ENCODE results near the gene NCCRP1. TPM values are rescaled to one million over a fixed set of nuclear protein-coding genes. Genes with fewer than 3 reads are reported as not detected.

The NCCRP1 gene
- total RNA-seq, 1 donor from 2014 or later: not detected

DNA sequence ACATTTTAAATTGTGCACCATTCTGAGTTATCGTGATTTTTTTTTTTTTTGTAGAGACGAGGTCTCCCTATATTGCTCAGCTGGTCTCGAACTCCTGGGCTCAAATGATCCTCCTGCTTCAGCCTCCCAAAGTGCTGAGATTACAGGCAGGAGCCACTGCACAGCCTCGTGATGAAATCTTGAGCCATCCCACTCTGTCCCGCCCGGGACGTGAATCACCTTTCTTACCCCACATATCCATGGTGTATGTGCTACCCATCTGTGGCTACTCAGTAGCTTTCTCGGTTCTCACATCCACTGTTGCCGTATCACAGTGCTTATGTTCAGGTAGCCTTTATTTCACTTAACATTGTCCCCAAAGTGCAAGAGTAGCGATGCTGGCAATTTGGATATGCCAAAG, 44.7 kb upstream of the NCCRP1 start:
- Mint-ChIP-seq H3K4me3 (ENCODE audit: unreplicated experiment) (no peak overlapping the region), H3K4me1 (ENCODE audit: low read depth) (peaks cover 3% of the 10 kb centered on the region), H3K27me3 (ENCODE audit: low read depth) (no peaks in the 10 kb centered on the region), H3K9me3 (ENCODE audit: low read depth) (peaks cover 3% of the 10 kb centered on the region), H3K36me3 (ENCODE audit: low read depth) (no peaks in the 10 kb centered on the region), H3K27ac (ENCODE audit: unreplicated experiment) (no peak overlapping the region)
- DNase-seq (ENCODE audit: low spot score): no peak
- TF ChIP-seq, protein P1, sequence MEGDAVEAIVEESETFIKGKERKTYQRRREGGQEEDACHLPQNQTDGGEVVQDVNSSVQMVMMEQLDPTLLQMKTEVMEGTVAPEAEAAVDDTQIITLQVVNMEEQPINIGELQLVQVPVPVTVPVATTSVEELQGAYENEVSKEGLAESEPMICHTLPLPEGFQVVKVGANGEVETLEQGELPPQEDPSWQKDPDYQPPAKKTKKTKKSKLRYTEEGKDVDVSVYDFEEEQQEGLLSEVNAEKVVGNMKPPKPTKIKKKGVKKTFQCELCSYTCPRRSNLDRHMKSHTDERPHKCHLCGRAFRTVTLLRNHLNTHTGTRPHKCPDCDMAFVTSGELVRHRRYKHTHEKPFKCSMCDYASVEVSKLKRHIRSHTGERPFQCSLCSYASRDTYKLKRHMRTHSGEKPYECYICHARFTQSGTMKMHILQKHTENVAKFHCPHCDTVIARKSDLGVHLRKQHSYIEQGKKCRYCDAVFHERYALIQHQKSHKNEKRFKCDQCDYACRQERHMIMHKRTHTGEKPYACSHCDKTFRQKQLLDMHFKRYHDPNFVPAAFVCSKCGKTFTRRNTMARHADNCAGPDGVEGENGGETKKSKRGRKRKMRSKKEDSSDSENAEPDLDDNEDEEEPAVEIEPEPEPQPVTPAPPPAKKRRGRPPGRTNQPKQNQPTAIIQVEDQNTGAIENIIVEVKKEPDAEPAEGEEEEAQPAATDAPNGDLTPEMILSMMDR (IDR thresholded peaks at IDR 0.05): no peak

DNA sequence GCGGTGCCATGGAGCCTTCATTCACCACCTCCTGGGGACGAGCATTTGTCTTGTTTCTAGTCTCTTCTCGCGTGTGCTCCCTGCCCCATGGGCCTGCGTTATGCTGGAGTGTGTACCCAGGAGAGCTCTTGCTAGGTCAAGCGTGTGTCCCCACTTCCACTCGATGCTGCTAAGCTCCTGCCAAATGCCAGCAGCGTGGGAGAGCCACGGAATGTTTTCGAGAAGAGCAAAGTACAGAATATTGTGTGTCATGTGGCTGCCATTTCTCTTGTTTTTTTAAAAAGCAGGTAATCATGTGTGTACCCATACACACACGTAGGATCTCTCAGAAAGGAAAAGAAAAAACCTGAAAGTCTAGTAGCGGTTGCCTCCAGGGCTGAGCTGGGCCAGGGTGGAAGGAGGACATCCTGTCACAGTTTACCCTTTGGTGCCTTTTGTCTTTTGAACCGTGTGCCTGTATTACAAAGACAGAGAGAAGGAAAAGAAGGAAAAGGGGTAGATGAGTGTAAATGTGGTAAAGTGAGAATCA, 42.6 kb upstream of the NCCRP1 start:
- no peak overlapping the region for H3K27ac Mint-ChIP-seq (ENCODE audit: unreplicated experiment)
- no peaks in the 10 kb centered on the region for H3K36me3 Mint-ChIP-seq (ENCODE audit: low read depth)
- TF ChIP-seq, protein P1 (IDR thresholded peaks at IDR 0.05): no peak
- no peak overlapping the region for H3K4me3 Mint-ChIP-seq (ENCODE audit: unreplicated experiment)
- no peak for DNase-seq (ENCODE audit: low spot score)
- no peaks in the 10 kb centered on the region for H3K27me3 Mint-ChIP-seq (ENCODE audit: low read depth)
- H3K4me1 Mint-ChIP-seq (ENCODE audit: low read depth): peaks cover 15% of the 10 kb centered on the region
- H3K9me3 Mint-ChIP-seq (ENCODE audit: low read depth): no peaks in the 10 kb centered on the region

DNA sequence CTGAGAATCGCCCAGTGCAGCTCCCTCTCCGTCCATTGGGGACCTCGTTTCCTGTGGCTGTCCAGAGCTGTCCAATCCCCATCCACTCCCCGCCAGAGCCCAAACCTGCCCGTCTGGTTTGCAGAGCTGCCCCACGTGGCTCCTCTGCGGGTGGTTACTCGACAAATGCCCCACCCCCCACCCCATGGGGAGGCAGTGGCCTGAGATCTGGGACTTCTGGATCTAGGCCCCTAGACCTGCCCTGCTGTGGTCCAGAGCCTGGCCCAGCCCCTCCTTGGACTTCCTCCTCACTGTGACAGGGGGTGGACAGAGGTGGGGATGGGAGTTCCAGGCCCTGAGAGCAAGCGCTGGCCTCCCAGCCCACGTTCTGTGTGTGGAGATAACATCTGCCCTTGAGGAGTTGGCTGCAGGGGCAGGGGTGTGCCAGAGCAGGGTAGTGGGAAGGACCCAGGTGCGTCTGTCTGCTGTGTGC, 42.1 kb upstream of the NCCRP1 start:
- Mint-ChIP-seq H3K4me1 (ENCODE audit: low read depth) (peaks cover 15% of the 10 kb centered on the region), H3K9me3 (ENCODE audit: low read depth) (no peaks in the 10 kb centered on the region), H3K36me3 (ENCODE audit: low read depth) (no peaks in the 10 kb centered on the region), H3K27ac (ENCODE audit: unreplicated experiment) (no peak overlapping the region), H3K4me3 (ENCODE audit: unreplicated experiment) (no peak overlapping the region), H3K27me3 (ENCODE audit: low read depth) (no peaks in the 10 kb centered on the region)
- DNase-seq (ENCODE audit: low spot score): no peak
- TF ChIP-seq, protein P1 (IDR thresholded peaks at IDR 0.05): no peak

DNA sequence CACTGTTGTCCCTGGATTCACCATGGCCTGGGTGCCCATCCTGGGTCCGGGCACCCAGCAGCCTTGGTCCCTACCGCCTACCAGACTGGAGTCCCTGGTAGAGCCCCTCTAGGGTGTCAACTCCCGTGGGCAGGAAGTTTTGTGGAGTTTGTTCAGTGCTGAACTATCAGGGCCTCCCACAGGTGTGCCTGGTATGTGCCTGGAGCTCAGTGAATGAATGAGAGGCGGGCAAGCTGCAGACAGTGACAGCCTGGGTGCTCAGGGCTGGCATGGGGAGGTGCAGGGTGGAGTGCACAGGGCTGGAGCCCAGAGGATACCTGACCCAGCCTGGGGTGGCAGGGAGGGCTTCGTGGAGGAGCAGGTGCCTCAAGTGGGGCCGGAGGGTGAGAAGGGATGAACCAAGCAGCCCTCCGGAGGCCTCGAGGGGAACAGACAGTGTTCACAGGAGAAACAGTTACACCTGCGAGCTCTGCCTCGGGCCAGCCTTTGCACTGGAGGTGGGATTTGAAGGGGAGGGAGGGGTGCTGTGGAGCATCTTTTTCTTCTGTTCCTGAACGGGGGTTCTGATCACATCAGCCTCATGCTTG, 41.6 kb upstream of the NCCRP1 start:
- peaks cover 15% of the 10 kb centered on the region for H3K4me1 Mint-ChIP-seq (ENCODE audit: low read depth)
- no peak for DNase-seq (ENCODE audit: low spot score)
- H3K27ac Mint-ChIP-seq (ENCODE audit: unreplicated experiment): no peak overlapping the region
- TF ChIP-seq, protein P1 (IDR thresholded peaks at IDR 0.05): no peak
- H3K4me3 Mint-ChIP-seq (ENCODE audit: unreplicated experiment): no peak overlapping the region
- H3K9me3 Mint-ChIP-seq (ENCODE audit: low read depth): no peaks in the 10 kb centered on the region
- H3K27me3 Mint-ChIP-seq (ENCODE audit: low read depth): no peaks in the 10 kb centered on the region
- no peaks in the 10 kb centered on the region for H3K36me3 Mint-ChIP-seq (ENCODE audit: low read depth)

DNA sequence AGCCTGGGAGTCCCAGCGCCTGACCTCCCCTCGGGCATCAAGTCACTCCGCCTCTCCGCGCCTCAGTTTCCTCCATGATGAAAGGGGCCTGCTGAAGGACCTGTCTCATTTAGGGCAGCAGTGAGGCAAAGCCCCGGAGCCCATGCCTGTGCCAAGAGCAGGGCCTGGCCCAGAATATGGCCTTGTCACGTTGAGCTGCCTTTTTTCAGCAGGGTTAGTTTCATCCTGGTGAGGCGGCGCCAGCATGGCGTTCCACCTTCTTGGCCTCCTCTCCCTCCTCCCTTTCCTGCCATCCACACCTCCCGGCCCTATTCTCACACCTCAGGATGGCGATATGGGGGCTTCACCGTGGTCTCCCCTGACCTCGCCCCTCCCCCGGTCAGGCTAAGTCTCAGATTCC, 41.0 kb upstream of the NCCRP1 start:
- Mint-ChIP-seq H3K9me3 (ENCODE audit: low read depth) (no peaks in the 10 kb centered on the region), H3K36me3 (ENCODE audit: low read depth) (no peaks in the 10 kb centered on the region), H3K27me3 (ENCODE audit: low read depth) (no peaks in the 10 kb centered on the region), H3K27ac (ENCODE audit: unreplicated experiment) (no peak overlapping the region), H3K4me3 (ENCODE audit: unreplicated experiment) (no peak overlapping the region), H3K4me1 (ENCODE audit: low read depth) (peaks cover 15% of the 10 kb centered on the region)
- no peak for DNase-seq (ENCODE audit: low spot score)
- TF ChIP-seq, protein P1 (IDR thresholded peaks at IDR 0.05): no peak

Measured in chondrocyte (in vitro differentiated cells).